Trophoblast cell (in vitro differentiated cells and primary cell): ENCODE results near the gene IFNL2.
"Not testable (repeated sequence)": the region's sequence is repeated elsewhere in the genome, so short reads cannot be mapped to it uniquely, and the experiment has no call there.

ENCODE experiments used
- DNase-seq, 2 donors: peaks; one replicate each; pipeline ENCODE4 v3.0.0-alpha.2; 2016
- H2AFZ ChIP-seq: 2 replicates; pipeline ENCODE4 v1.6.1; 2013; ENCODE audit warnings: low read length, moderate library complexity, mild to moderate bottlenecking; ENCODE audit not compliant: insufficient read depth, poor library complexity
- H2AK5ac ChIP-seq: 2 replicates; pipeline ENCODE4 v1.6.1; 2013; ENCODE audit warnings: mild to moderate bottlenecking, low read length
- H2BK120ac ChIP-seq: 2 replicates; pipeline ENCODE4 v1.6.1; 2013; ENCODE audit warnings: low read length, mild to moderate bottlenecking, moderate library complexity; ENCODE audit not compliant: insufficient read depth, poor library complexity
- H2BK12ac ChIP-seq: 2 replicates; pipeline ENCODE4 v1.6.1; 2013; ENCODE audit warnings: mild to moderate bottlenecking, low read length, moderate library complexity
- H2BK5ac ChIP-seq: 2 replicates; pipeline ENCODE4 v1.6.1; 2013; ENCODE audit warnings: low read length, low read depth, moderate library complexity, mild to moderate bottlenecking; ENCODE audit not compliant: poor library complexity
- H3K14ac ChIP-seq: 2 replicates; pipeline ENCODE4 v1.6.1; 2013; ENCODE audit warnings: mild to moderate bottlenecking, low read length
- H3K18ac ChIP-seq: 2 replicates; pipeline ENCODE4 v1.6.1; 2013; ENCODE audit warnings: mild to moderate bottlenecking, low read length
- H3K23ac ChIP-seq: 2 replicates; pipeline ENCODE4 v1.6.1; 2013; ENCODE audit warnings: low read length
- H3K27ac ChIP-seq: 2 replicates; pipeline ENCODE4 v1.5.1; 2013; ENCODE audit warnings: low read depth, mild to moderate bottlenecking, inconsistent platforms, low read length, moderate library complexity
- H3K27me3 ChIP-seq: 2 replicates; pipeline ENCODE4 v1.6.1; 2013; ENCODE audit warnings: inconsistent platforms, mild to moderate bottlenecking, low read length, moderate library complexity; ENCODE audit not compliant: insufficient read depth
- H3K36me3 ChIP-seq, 2 experiments: 1 replicate in 1 of 2; 2 replicates in 1 of 2; pipeline ENCODE4 v1.6.1; 2013; ENCODE audit warnings: low read length in 2 of 2, mild to moderate bottlenecking in 2 of 2, moderate library complexity in 1 of 2; ENCODE audit not compliant: insufficient read depth in 2 of 2, control insufficient read depth in 1 of 2
- H3K4ac ChIP-seq: 2 replicates; pipeline ENCODE4 v1.6.1; 2013; ENCODE audit warnings: low read depth, mild to moderate bottlenecking, low read length, moderate library complexity
- H3K4me1 ChIP-seq, 2 experiments: 1 replicate in 1 of 2; 2 replicates in 1 of 2; pipeline ENCODE4 v1.6.1; 2013; ENCODE audit warnings: low read length in 2 of 2, mild to moderate bottlenecking in 2 of 2, moderate library complexity in 1 of 2; ENCODE audit not compliant: insufficient read depth in 2 of 2, control insufficient read depth in 1 of 2
- H3K4me2 ChIP-seq: 2 replicates; pipeline ENCODE4 v1.6.1; 2013; ENCODE audit warnings: inconsistent platforms, mild to moderate bottlenecking, low read length, moderate library complexity
- H3K4me3 ChIP-seq: 2 replicates; pipeline ENCODE4 v1.5.1; 2013; ENCODE audit warnings: mild to moderate bottlenecking, low read depth, low read length, inconsistent platforms
- H3K79me1 ChIP-seq: one replicate; pipeline ENCODE4 v1.6.1; 2013; ENCODE audit warnings: low read length
- H3K79me2 ChIP-seq: 2 replicates; pipeline ENCODE4 v1.6.1; 2013; ENCODE audit warnings: low read length, mild to moderate bottlenecking; ENCODE audit not compliant: control insufficient read depth, insufficient read depth, poor library complexity
- H3K9ac ChIP-seq: 2 replicates; pipeline ENCODE4 v1.6.1; 2013; ENCODE audit warnings: mild to moderate bottlenecking, low read length
- H3K9me3 ChIP-seq: 2 replicates; pipeline ENCODE4 v1.6.1; 2013; ENCODE audit warnings: low read depth, mild to moderate bottlenecking, control low read depth, inconsistent platforms, low read length; ENCODE audit not compliant: insufficient read depth
- H4K12ac ChIP-seq: 2 replicates; pipeline ENCODE4 v1.6.1; 2013; ENCODE audit warnings: low read depth, mild to moderate bottlenecking, low read length, moderate library complexity
- H4K8ac ChIP-seq: 2 replicates; pipeline ENCODE4 v1.6.1; 2013; ENCODE audit warnings: low read depth, mild to moderate bottlenecking, low read length, moderate library complexity
- H4K91ac ChIP-seq: one replicate; pipeline ENCODE4 v1.6.1; 2013; ENCODE audit warnings: low read depth, mild to moderate bottlenecking, low read length, moderate library complexity
- WGBS: extraction: QIAGEN DNeasy Blood & Tissue Kit; methylation state at CpG from one replicate; pipeline ENCODE4 v1.1.7; 2013; ENCODE audit warnings: missing lambda C conversion rate; ENCODE audit not compliant: insufficient read length, insufficient coverage; ENCODE audit errors: extremely low coverage; 5-methylcytosine and 5-hydroxymethylcytosine counted together

IFNL2 gene

DNA sequence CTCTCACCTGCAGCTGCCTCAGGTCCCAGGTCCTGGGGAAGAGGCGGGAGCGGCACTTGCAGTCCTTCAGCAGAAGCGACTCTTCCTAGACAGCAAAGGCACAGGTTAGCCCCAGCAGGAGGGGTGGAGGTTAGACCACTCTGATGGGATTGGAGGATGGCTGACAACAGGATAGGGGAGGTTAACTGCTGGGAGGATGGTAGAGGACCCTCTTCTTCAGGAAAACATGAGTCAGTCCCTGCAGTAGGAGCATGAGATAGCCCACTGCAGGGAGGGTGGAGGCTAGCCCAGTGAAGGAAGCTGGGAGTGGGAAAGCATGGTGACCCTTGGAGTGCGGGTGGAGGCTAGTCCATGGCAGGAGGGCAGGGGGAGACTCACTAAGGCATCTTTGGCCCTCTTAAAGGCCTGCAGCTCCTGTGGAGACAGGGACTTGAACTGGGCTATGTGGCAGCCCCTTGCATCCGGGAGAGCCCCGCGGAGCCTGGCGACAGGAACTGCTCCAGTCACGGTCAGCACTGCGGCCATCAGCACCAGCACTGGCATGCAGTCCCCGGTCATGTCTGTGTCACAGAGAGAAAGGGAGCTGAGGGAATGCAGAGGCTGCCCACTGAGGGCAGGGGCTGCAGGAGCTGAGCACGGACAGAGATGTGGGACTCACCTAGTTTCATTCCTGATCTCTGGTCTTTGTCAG is 23.6 kb upstream of the IFNL2 start, which contains the start of gene IFNL3:
IFNL3 (minus strand) TSS at position 597 of the 691 bp plus-strand sequence; CDS start at position 558, 39 bp downstream.
- H3K18ac ChIP-seq, H3K23ac ChIP-seq, H2BK5ac ChIP-seq, H3K79me2 ChIP-seq, H3K9ac ChIP-seq, H2AFZ ChIP-seq, H4K12ac ChIP-seq, H3K79me1 ChIP-seq, H2BK12ac ChIP-seq, H2AK5ac ChIP-seq, H4K8ac ChIP-seq, H2BK120ac ChIP-seq, H3K4me1 ChIP-seq, H3K4ac ChIP-seq, H3K4me3 ChIP-seq, H3K4me2 ChIP-seq, DNase-seq, H3K14ac ChIP-seq, H3K36me3 ChIP-seq, H4K91ac ChIP-seq, H3K27ac ChIP-seq: not testable (repeated sequence)
- Histone ChIP-seq H3K27me3 (peaks cover 26% of the 10 kb centered on the region), H3K9me3 (peaks cover 16% of the 10 kb centered on the region)
- no CpG with 5 or more reads among the region's 12 CpGs for WGBS

DNA sequence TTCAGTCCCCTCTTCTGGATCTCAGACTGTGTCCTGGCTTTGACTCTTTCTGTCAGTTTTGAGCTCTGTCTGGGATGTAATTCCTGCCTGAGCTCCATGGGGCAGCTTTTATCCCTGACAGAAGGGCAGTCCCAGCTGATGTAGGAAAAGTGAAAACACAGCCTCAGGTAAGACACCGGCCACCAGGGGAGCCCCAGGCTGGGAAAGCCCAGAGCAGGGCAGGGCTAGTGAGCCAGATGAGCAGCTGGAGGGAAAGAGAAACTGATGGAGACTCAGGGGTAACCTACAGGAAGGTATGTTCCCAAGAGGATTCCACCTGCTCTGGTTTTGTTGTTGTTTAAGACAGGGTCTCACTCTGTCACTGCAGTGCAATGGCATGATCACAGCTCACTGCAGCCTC is 23.0 kb upstream of the IFNL2 start:
- not testable (repeated sequence) for H2AK5ac ChIP-seq, H3K27ac ChIP-seq, H3K79me2 ChIP-seq

DNA sequence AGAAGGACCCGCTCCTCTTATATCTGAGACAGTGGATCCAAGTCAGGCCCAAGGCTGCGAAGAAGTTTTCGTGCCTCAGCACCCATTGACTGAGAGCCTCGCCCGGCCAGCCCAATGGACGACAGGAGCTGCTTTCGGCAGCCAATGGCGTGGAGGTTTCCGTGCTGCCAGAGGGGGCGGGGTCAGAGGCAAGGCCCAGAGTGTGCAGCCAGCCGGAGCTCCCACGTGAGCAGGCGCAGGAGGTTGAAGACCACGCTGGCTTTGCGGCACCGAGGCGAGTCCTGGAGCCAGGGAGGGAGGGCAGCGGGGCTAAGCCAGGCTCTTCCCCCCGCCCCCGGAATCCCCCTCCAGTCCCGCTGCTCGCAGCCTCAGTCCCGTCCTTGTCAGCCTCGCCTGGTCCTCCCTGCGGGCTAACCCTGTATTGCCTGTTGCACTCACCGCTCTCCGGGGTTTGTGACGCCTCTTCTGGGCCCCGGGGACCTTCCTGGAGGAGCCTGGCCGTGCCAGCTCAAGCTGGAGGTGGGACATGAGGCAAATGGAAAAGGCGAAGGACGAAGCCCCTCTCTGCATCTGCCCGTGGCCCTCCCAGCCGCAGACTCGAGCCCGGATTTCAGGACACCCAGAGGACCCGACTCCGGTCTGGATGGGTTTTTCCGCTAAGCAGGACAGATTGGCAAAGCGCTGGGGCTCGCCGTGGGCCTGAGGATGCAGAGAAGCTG is 21.1 kb upstream of the IFNL2 start:
- no peaks in the 10 kb centered on the region for H3K36me3 ChIP-seq

More for the DNA sequence above, 23.0 kb upstream of the IFNL2 start:
- Histone ChIP-seq H3K27me3 (peaks cover 28% of the 10 kb centered on the region), H3K9me3 (peaks cover 16% of the 10 kb centered on the region)
- not testable (repeated sequence) for H4K8ac ChIP-seq, H3K4me1 ChIP-seq, H4K12ac ChIP-seq, H3K79me1 ChIP-seq, H3K4ac ChIP-seq, H2BK120ac ChIP-seq, H2AFZ ChIP-seq, H4K91ac ChIP-seq, H3K14ac ChIP-seq, H2BK12ac ChIP-seq, H3K23ac ChIP-seq, H3K4me3 ChIP-seq, H3K9ac ChIP-seq, H3K4me2 ChIP-seq, DNase-seq, H3K18ac ChIP-seq, H2BK5ac ChIP-seq, H3K36me3 ChIP-seq
- no CpG with 5 or more reads among the region's 1 CpG for WGBS

DNA sequence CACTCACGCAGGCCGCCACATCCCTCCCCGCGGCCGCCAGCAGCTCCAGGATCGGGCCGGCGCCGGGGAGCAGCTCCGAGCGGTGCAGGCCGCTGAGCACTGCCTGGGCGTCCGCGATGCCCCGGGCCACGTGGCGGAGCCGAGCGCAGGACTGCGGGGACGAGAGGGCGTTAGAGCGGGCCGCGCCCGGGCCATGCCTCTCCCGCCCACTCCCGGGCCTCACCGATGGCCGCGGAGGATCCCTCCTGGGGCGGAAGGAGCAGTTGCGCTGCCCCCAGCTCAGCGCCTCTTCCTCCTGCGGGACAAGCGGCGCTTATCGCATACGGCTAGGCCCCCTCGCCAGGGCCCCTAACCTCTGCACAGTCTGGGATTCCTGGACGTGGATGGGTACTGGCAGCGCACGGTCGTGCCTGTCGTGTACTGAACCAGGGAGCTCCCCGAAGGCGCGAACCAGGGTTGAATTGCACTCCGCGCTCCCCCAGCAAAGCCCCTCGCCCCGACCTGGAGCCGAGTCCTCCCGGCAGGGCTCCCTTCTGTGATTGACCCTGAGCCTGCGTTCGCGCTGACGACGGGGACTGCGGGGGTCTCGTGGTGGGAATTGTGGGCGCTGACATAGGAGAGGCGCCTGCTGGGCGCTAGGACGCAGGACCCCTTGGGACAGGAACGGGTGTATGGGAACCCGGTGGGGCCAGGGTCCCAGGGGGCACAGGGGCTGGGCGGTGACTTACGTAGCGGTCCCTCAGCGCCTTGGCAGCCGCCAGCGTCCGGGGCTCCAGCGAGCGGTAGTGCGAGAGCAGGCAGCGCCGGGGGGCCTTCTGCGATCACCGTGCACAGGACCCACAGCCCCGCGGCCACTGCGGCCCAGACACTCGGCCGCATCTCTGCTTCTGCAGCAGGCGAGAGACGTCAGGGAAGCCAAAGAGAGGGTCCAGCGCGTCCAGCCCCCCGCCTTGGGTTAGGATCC is 20.2 kb upstream of the IFNL2 start:
- Histone ChIP-seq H3K36me3 (no peaks in the 10 kb centered on the region), H4K12ac (no peak overlapping the region), H4K91ac (no peak overlapping the region)

More for the DNA sequence above, 21.1 kb upstream of the IFNL2 start:
- no peak overlapping the region for H4K91ac ChIP-seq
- no peak overlapping the region for H3K4me3 ChIP-seq
- H4K12ac ChIP-seq: no peak overlapping the region
- H3K4me2 ChIP-seq: peak overlapping the region; percentile 49
- H3K14ac ChIP-seq: no peak overlapping the region
- H3K4me1 ChIP-seq: peaks cover 3 to 5% of the 10 kb centered on the region in 2 experiments
- H3K79me2 ChIP-seq: no peaks in the 10 kb centered on the region
- H3K4ac ChIP-seq: no peak overlapping the region
- no peaks in the 10 kb centered on the region for H3K79me1 ChIP-seq
- peaks cover 28% of the 10 kb centered on the region for H3K27me3 ChIP-seq
- H2BK5ac ChIP-seq: no peak overlapping the region
- no CpG with 5 or more reads among the region's 42 CpGs for WGBS
- no peak overlapping the region for H2AFZ ChIP-seq
- no peak for DNase-seq
- no peak overlapping the region for H2AK5ac ChIP-seq
- no peak overlapping the region for H4K8ac ChIP-seq
- H3K23ac ChIP-seq: no peak overlapping the region
- H2BK120ac ChIP-seq: no peak overlapping the region
- no peak overlapping the region for H3K18ac ChIP-seq
- H2BK12ac ChIP-seq: no peak overlapping the region
- H3K9me3 ChIP-seq: peaks cover 16% of the 10 kb centered on the region
- H3K9ac ChIP-seq: no peak overlapping the region
- no peak overlapping the region for H3K27ac ChIP-seq

More for the DNA sequence above, 20.2 kb upstream of the IFNL2 start:
- Histone ChIP-seq H2AK5ac (no peak overlapping the region), H4K8ac (no peak overlapping the region), H3K9me3 (peaks cover 16% of the 10 kb centered on the region), H3K18ac (no peak overlapping the region), H3K27ac (no peak overlapping the region), H2BK5ac (no peak overlapping the region), H2BK120ac (no peak overlapping the region), H3K4me1 (peaks cover 3 to 5% of the 10 kb centered on the region in 2 experiments), H3K9ac (no peak overlapping the region), H2BK12ac (no peak overlapping the region), H3K4me2 (peak overlapping the region; percentile 49), H3K79me1 (no peaks in the 10 kb centered on the region), H3K23ac (no peak overlapping the region), H2AFZ (no peak overlapping the region), H3K14ac (no peak overlapping the region), H3K4me3 (no peak overlapping the region), H3K27me3 (peaks cover 28% of the 10 kb centered on the region), H3K4ac (no peak overlapping the region), H3K79me2 (no peaks in the 10 kb centered on the region)
- no peak for DNase-seq
- no CpG with 5 or more reads among the region's 92 CpGs for WGBS
